Esophagus (tissue), 2 donors: ENCODE results near the gene SLC45A1. TPM values are rescaled to one million over a fixed set of nuclear protein-coding genes. Genes with fewer than 3 reads are reported as not detected.
A peak's percentile ranks its signal among the peaks of the same experiment; 100 is the strongest.

Experiments
- H3K27ac ChIP-seq, 2 donors: one replicate each; pipeline ENCODE4 v1.5.1; 2013; ENCODE audit warnings: low read depth in 2 of 2, mild to moderate bottlenecking in 2 of 2, inconsistent platforms in 1 of 2, low read length in 1 of 2, moderate library complexity in 1 of 2
- H3K27me3 ChIP-seq, 2 donors: one replicate each; pipeline ENCODE4 v1.6.1; 2013; ENCODE audit warnings: low read length in 2 of 2, control low read depth in 1 of 2, mild to moderate bottlenecking in 1 of 2; ENCODE audit not compliant: insufficient read depth in 2 of 2, control insufficient read depth in 1 of 2
- H3K36me3 ChIP-seq, 2 donors: one replicate each; pipeline ENCODE4 v1.6.1; 2013; ENCODE audit warnings: low read length in 1 of 2; ENCODE audit not compliant: control insufficient read depth in 2 of 2, insufficient read depth in 2 of 2
- H3K4me1 ChIP-seq, 2 donors: one replicate each; pipeline ENCODE4 v1.6.1; 2013; ENCODE audit warnings: low read length in 1 of 2; ENCODE audit not compliant: control insufficient read depth in 2 of 2, insufficient read depth in 2 of 2
- H3K4me3 ChIP-seq, 2 donors: one replicate each; pipeline ENCODE4 v1.5.1; 2013; ENCODE audit warnings: low read length in 2 of 2, mild to moderate bottlenecking in 2 of 2, low read depth in 1 of 2, moderate library complexity in 1 of 2
- H3K9me3 ChIP-seq, 2 donors: one replicate each; pipeline ENCODE4 v1.6.1; 2013; ENCODE audit warnings: mild to moderate bottlenecking in 2 of 2, low read depth in 1 of 2, low read length in 1 of 2, moderate library complexity in 1 of 2; ENCODE audit not compliant: control insufficient read depth in 2 of 2, insufficient read depth in 1 of 2
- WGBS, 2 donors: extraction: QIAGEN DNeasy Blood & Tissue Kit; methylation state at CpG; one replicate each; pipeline ENCODE4 v1.1.7; 2013; 5-methylcytosine and 5-hydroxymethylcytosine counted together
- polyA plus RNA-seq, 2 donors: library from polyadenylated mRNA; stranded (reverse); fragments of 200-250 nt; gene quantifications; one replicate each; pipeline ENCODE4 v1.2.3, GENCODE V29; 2013
- donor health status: healthy with polysubstance abuse.
- donor health status: Bipolar disorder and iron deficiency.

SLC45A1 gene
- polyA plus RNA-seq, 2 donors, result 0.61 to 1.1 TPM

DNA sequence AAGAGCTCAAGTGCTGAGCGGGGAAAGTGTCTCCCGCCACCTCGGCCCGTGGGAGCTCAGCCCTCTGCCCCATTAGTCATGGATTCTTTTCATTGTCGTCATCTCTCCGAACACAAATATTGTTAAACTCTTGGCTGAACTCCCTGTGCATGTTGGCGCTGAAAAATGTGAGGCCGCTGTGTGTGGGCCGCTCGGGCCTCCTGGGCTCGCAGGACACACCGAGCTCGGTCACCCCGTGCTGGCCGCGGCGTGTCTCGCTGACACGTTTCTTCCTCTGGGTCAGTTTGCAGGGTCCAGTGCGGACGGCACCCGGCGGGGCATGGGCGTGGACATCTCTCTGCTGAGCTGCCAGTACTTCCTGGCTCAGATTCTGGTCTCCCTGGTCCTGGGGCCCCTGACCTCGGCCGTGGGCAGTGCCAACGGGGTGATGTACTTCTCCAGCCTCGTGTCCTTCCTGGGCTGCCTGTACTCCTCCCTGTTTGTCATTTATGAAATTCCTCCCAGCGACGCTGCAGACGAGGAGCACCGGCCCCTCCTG is 25.6 kb downstream of the SLC45A1 start:
- Histone ChIP-seq H3K4me3 (peak overlapping the region in 1 of 2 donors; percentile 15), H3K4me1 (peaks cover 0 to 17% of the 10 kb centered on the region in 2 donors), H3K9me3 (no peaks in the 10 kb centered on the region), H3K27ac (peak overlapping the region; percentile 77 to 88), H3K27me3 (no peaks in the 10 kb centered on the region), H3K36me3 (no peaks in the 10 kb centered on the region)
- WGBS, 2 donors, result 28 to 35% methylated on average over 32 of the region's 32 CpGs

DNA sequence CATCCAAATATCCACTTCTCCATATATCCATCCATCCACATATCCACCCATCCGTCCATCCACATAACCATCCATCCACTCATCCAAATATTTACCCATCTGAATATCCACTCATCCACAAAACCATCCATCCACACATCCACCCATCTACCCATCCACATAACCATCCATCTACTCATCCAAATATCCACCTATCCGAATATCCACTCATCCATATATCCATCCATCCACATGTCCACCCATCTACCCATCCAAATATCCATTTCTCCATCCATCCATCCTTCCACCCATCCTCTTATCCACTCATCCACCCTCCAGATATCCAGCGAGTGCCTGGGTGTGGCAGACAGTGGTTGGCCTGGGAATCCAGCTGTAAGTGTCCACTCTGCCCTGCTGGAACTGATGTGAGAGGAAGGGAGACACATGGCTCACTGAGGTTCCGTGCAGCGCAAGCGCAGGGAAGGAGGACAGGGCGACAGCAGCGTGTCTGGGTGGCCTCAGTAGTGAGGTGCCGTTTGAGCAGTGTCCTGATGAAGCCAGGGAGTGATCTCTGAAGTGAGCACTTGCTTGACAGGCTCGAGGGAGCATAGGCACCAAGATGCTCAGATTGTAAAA is 27.1 kb downstream of the SLC45A1 start:
- H3K36me3 ChIP-seq, result no peaks in the 10 kb centered on the region
- WGBS, 2 donors, result 90 to 92% methylated on average over 10 of the region's 10 CpGs
- no peak overlapping the region for H3K27ac ChIP-seq
- H3K27me3 ChIP-seq, result no peaks in the 10 kb centered on the region
- H3K9me3 ChIP-seq, result no peaks in the 10 kb centered on the region
- H3K4me1 ChIP-seq, result peaks cover 0 to 17% of the 10 kb centered on the region in 2 donors
- no peak overlapping the region for H3K4me3 ChIP-seq

DNA sequence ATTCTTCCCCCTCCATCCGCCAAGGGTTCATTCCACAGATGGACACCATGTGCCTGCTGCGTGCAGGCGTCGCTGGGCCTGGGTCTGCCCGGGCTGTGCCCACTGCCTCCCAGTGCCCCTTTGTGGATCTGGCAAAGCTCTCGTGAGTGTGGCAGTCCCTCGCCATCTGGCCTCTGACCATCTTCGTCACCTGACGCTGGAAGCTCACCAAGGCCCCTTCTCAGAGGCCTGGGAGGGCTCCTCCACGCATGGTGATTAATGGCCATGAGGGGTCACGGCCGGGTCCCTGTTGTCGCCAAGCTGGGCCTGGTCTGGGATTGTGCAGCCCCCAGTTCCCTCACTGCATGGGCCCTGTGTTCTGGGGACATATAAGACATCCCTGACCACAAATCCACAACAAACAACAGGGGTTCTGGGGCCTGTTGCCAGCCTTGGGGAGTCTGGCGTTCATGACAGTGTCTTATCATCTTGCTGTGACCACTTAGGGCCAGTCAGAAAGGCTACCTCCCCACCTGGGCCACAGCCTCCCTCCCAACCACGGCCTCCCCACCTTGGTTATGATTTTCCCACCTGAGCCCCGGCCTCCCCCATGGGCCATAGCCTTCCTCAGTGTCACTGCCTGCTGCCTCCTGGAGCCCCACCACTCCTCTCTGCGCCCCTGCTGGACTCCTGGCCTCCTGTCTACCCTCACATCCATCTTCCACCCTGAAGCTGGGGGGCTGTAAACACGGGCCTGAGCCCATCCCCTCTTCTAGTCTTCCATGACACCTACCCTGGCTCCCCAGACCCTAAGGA is 27.9 kb downstream of the SLC45A1 start:
- H3K36me3 ChIP-seq, result no peaks in the 10 kb centered on the region
- H3K4me3 ChIP-seq, result no peak overlapping the region
- no peak overlapping the region for H3K27ac ChIP-seq
- no peaks in the 10 kb centered on the region for H3K9me3 ChIP-seq
- H3K27me3 ChIP-seq, result no peaks in the 10 kb centered on the region
- H3K4me1 ChIP-seq, result peaks cover 0 to 17% of the 10 kb centered on the region in 2 donors
- WGBS, 2 donors, result 89% methylated on average over 18 of the region's 18 CpGs

DNA sequence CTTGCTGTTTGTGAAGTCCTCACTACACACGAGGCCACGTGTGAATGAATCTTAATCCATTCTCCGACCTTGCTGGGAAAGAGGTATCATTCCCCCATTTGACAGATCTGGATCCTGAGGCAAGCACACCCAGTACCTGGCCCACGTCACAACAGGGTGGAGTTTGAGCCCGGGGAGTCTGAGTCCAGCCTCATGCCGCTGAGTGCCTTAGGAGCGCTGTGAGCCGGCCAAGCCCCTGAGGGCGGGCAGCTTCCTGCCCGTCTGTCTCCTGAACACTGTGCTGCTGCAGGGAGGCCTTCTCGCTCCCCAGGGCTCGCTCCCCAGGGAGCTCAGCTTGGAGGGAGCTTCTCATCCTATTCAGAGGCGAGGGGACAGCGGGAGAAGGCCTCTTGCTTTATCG is 29.7 kb downstream of the SLC45A1 start:
- WGBS, 2 donors, result 59 to 61% methylated on average over 15 of the region's 15 CpGs

DNA sequence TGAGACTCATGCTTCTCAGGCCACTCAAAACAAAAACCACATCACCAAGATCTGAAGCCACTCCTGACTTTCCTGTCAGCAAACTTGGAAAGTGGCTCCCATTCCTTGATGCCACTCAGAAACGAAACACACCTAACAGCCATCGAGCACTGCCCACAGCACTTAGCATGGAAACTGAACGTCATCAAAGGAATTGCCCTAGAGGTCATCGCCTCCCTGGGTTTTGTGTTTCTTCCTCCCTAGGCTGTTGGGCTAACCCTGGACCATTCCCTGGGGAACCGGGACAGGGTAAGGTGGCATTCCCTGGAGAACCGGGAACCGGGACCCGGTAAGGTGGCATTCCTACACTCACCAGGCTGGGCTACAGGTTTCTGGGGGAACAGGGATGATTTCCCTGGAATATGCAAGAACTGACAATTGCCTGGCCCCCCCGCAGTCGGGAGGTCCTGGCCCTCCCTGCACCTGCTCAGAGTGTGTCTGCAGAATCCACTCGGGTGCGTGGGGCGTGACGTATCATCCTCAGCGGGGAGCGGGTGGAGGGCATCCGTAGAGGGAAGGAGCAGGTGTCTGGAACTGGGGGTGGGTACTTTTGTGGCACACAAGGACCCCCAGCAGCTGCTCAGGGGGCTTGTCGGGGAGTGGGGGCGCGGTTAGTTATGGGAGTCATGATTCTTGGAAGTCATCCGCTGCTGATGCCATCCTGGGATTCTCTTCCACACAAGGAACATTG is 30.3 kb downstream of the SLC45A1 start:
- Histone ChIP-seq H3K27me3 (no peaks in the 10 kb centered on the region), H3K27ac (no peak overlapping the region), H3K36me3 (peaks cover 0 to under 1% of the 10 kb centered on the region in 2 donors), H3K4me3 (no peak overlapping the region), H3K4me1 (peaks cover 0 to 17% of the 10 kb centered on the region in 2 donors), H3K9me3 (no peaks in the 10 kb centered on the region)
- WGBS, 2 donors, result 63 to 73% methylated on average over 21 of the region's 21 CpGs

More for the DNA sequence above, 29.7 kb downstream of the SLC45A1 start:
- no peaks in the 10 kb centered on the region for H3K9me3 ChIP-seq
- no peak overlapping the region for H3K27ac ChIP-seq
- H3K4me3 ChIP-seq, result no peak overlapping the region
- no peaks in the 10 kb centered on the region for H3K27me3 ChIP-seq
- no peaks in the 10 kb centered on the region for H3K36me3 ChIP-seq
- peaks cover 0 to 21% of the 10 kb centered on the region in 2 donors for H3K4me1 ChIP-seq

DNA sequence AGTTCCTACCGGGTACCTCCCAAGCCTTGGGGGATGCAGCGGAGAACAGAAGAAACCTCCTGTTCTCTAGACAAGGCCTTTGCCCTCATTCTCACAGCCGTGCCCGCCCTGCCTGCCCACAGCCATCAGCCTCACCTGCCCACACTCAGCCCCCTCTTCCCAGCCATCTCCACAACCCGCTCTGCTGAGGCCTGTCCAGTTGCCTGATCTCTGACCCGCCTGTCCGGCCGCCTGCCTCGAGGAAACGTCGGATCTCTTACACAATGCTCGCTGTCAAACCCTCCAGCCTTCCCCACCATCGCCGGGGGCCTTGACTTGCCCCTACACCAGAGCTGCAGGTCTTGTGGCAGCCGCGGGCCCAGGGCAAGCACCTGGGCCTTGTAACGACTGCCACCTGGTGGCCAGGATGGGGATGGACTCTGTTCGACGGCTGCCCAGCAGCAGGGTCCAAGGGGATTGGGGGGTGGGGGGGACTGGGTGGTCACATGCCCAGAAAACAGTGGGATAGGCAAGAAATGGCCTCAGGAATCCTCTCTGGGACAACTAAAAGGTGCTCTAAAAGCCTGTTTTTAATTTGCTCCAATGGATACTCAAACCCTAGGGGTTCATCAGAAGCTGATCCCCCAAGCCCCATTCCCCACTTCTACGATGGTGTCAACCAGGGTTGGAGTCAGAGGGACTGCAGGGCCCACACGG is 31.0 kb downstream of the SLC45A1 start:
- WGBS, 2 donors, result 25 to 30% methylated on average over 21 of the region's 21 CpGs
- Histone ChIP-seq H3K36me3 (peaks cover 4 to 6% of the 10 kb centered on the region in 2 donors), H3K9me3 (no peaks in the 10 kb centered on the region), H3K27me3 (no peaks in the 10 kb centered on the region), H3K4me1 (peaks cover 0 to 11% of the 10 kb centered on the region in 2 donors), H3K27ac (no peak overlapping the region), H3K4me3 (no peak overlapping the region)

DNA sequence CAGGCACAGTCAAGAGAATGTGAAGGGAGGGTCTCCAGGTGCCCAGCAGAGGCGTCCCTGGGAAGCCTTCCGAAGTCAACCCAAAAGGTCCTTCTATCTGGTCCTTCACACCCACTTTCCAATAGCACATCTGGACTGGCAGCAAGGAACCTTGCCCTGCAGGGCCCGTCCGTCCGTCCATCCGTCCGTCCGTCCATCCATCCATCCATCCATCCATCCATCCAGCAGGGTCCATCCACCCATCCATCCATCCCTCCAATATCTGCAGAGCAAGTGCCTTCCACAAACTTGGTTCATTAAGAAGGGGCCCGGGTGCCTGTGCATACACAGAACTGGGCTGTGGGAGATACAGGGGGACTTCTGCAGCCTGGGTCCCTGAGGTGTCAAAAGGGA is 31.6 kb downstream of the SLC45A1 start:
- Histone ChIP-seq H3K4me1 (peaks cover 0 to 11% of the 10 kb centered on the region in 2 donors), H3K36me3 (peaks cover 4 to 9% of the 10 kb centered on the region in 2 donors), H3K9me3 (no peaks in the 10 kb centered on the region), H3K4me3 (no peak overlapping the region), H3K27me3 (no peaks in the 10 kb centered on the region), H3K27ac (no peak overlapping the region)
- 76 to 79% methylated on average over 9 of the region's 9 CpGs for WGBS, 2 donors

DNA sequence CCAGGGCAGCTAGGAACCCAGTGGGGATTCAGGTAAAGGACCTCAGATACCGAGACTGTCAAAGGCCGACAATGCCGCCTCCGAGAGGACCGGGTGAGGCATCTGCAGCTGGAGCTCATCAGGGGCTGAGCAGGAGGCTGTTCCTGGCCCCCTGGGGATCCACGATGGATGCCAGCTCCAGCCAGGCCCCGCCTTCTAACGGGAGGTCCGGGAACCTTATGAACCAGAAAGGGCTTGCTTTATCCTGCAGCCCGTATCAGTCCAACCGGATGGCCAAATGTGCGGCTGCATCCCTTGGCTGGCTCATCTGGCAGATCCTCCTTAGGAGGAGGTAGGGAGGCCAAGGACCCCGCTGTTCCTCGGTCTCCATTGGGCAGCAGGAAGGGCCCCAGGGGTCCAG is 32.0 kb downstream of the SLC45A1 start:
- peaks cover 0 to 11% of the 10 kb centered on the region in 2 donors for H3K4me1 ChIP-seq
- no peaks in the 10 kb centered on the region for H3K9me3 ChIP-seq
- H3K27me3 ChIP-seq, result no peaks in the 10 kb centered on the region
- H3K27ac ChIP-seq, result peak overlapping the region in 1 of 2 donors; percentile 15
- H3K36me3 ChIP-seq, result peaks cover 4 to 9% of the 10 kb centered on the region in 2 donors
- no peak overlapping the region for H3K4me3 ChIP-seq
- 43 to 56% methylated on average over 14 of the region's 14 CpGs for WGBS, 2 donors
